Heart right ventricle (tissue), 16 donors: Measurements from ENCODE around the gene SLC25A38. TPM values are rescaled to one million over a fixed set of nuclear protein-coding genes. Genes with fewer than 3 reads are reported as not detected.
A peak's percentile ranks its signal among the peaks of the same experiment; 100 is the strongest.
"Not testable (repeated sequence)": the region's sequence is repeated elsewhere in the genome, so short reads cannot be mapped to it uniquely, and the experiment has no call there.

Experiments used
- ATAC-seq, 8 donors: fragments of 200-7000 bp; cut with Tn5 transposase; one replicate each; pipeline ENCODE4 v1.9.1; 2020; ENCODE audit warnings: mild to moderate bottlenecking in 8 of 8, moderate library complexity in 8 of 8, moderate number of reproducible peaks in 1 of 8
- DNase-seq, 2 donors: peaks; one replicate each; pipeline ENCODE4 v3.0.0-alpha.2; 2020
- H3K27ac ChIP-seq, 10 donors: fragments of 200-600 bp; sonication (generic) in 2 of 10; one replicate each; pipeline versions ENCODE4 v1.5.0 to v1.8.0; 2020 to 2022; ENCODE audit warnings: mild to moderate bottlenecking in 3 of 10
- H3K27me3 ChIP-seq, 7 donors: fragments of 200-600 bp; one replicate each; pipeline ENCODE4 v1.8.0; 2021 to 2022; ENCODE audit warnings: mild to moderate bottlenecking in 2 of 7
- H3K36me3 ChIP-seq, 9 donors: fragments of 200-600 bp; sonication (generic) in 1 of 9; one replicate each; pipeline versions ENCODE4 v1.5.0 to v1.8.0; 2020 to 2022; ENCODE audit warnings: mild to moderate bottlenecking in 2 of 9
- H3K4me1 ChIP-seq, 9 donors: fragments of 200-600 bp; sonication (generic) in 1 of 9; one replicate each; pipeline versions ENCODE4 v1.5.0 to v1.8.0; 2020 to 2022; ENCODE audit warnings: mild to moderate bottlenecking in 4 of 9
- H3K4me3 ChIP-seq, 10 donors: fragments of 200-600 bp; sonication (generic) in 2 of 10; one replicate each; pipeline versions ENCODE4 v1.5.0 to v1.8.0; 2020 to 2022; ENCODE audit warnings: mild to moderate bottlenecking in 7 of 10, moderate library complexity in 2 of 10
- H3K9me3 ChIP-seq, 11 donors: fragments of 200-600 bp in 10 of 11; sonication (generic) in 2 of 11; one replicate each; pipeline versions ENCODE4 v1.5.0 to v1.8.0; 2013 to 2022; ENCODE audit warnings: mild to moderate bottlenecking in 2 of 11, control low read depth in 1 of 11, moderate library complexity in 1 of 11
- CTCF ChIP-seq, 9 donors: fragments of 200-600 bp; sonication (generic) in 2 of 9; IDR thresholded peaks; one replicate each; pipeline versions ENCODE4 v1.5.0 to v1.8.0; 2021 to 2022; ENCODE audit warnings: antibody characterized with exemption in 9 of 9, mild to moderate bottlenecking in 5 of 9, moderate library complexity in 1 of 9
- WGBS, 2 donors: extraction: QIAGEN DNeasy Blood & Tissue Kit; methylation state at CpG; one replicate each; pipeline ENCODE4 v1.1.7; 2013; ENCODE audit warnings: inconsistent platforms in 1 of 2; 5-methylcytosine and 5-hydroxymethylcytosine counted together
- intact Hi-C, 10 donors: fragments of 100-400 bp; cut with DNase I; formaldehyde crosslinking; loops; one replicate each; pipeline versions ENCODE4 v1.11.1 to v1.14.2; 2022
- polyA plus RNA-seq, 2 donors: library from polyadenylated mRNA; stranded (reverse); fragments of 200-250 nt; gene quantifications; one replicate each; pipeline ENCODE4 v1.2.3, GENCODE V29; 2013
- total RNA-seq, 10 donors: library from RNA; stranded (reverse); fragmentation: NEBNext Ultra II Directional in 3 of 10; extraction: Animal tissue kit (Norgen Biotek cat#: 25700) in 3 of 10; gene quantifications; one replicate each; pipeline versions ENCODE4 v1.2.1 to v1.2.4, GENCODE V29; 2021 to 2023
- donor health status: Arrhythmogenic right ventricular cardiomyopathy.
- donor health status: ischemic (EF 13 %, LVEDD 7.1; RV severe dilation, severe dysfunction).
- donor health status: healthy with polysubstance abuse.
- donor health status: DM: no; HTN: yes; CAD: no.
- donor health status: DM: no; HTN: no; CAD: no.
- donor health status: ischemic (EF 25% LVEDD 6.9; RV normal size, moderate dysfunction).
- donor health status: ischemic (EF 25% LVEDD 5.7; RV mildly dilated, moderate dysfunction).
- donor health status: healthy.
- donor health status: DM: yes; HTN: yes; CAD: no.
- donor health status: Ischemic cardiomyopathy.
- donor health status: ischemic (EF 35%, LVEDD 5.7; RV mildly dilated, moderate dysfunction).
- donor health status: nonischemic (EF 11% LVEDD 7.7; RV severe dilation, severe dysfunction).
- donor health status: DM: yes; HTN: yes; CAD: no.
- donor health status: PGD.
- donor health status: ischemic (EF 29% LVEDD 5.4; RV normal size, mild dysfunction).
- donor health status: nonischemic (EF 23%, LVEDD 6.1; RV moderate dilation, normal function).

The SLC25A38 gene
- total and polyA plus RNA-seq, 12 donors, result 9.7 to 25.8 (median 19.2) TPM

GRCh38 chr3:39413691-39414420, 30.7 kb downstream of the SLC25A38 start:
- Histone ChIP-seq H3K4me3 (no peak overlapping the region), H3K36me3 (peaks cover 0 to 58% (median 45%) of the 10 kb centered on the region in 9 donors), H3K27ac (peak overlapping the region in 3 of 10 donors; percentile 7 to 33 (median 22)), H3K27me3 (no peaks in the 10 kb centered on the region), H3K9me3 (no peaks in the 10 kb centered on the region), H3K4me1 (peaks cover 2 to 32% (median 14%) of the 10 kb centered on the region in 9 donors)
- DNase-seq (no peak), ATAC-seq (peak in 3 of 8 donors; percentile 4 to 18 (median 16))
- WGBS, 2 donors, result 81 to 83% methylated on average over 6 of the region's 6 CpGs
- intact Hi-C loops, result loop anchor here in 1 of 10 donors (5.0 kb wide), 1 partner anchor 33 kb away; no protein-coding TSS in a partner anchor
- TF ChIP-seq CTCF (IDR thresholded peaks at IDR 0.05), result no peak

GRCh38 chr3:39414421-39414907, 31.3 kb downstream of the SLC25A38 start:
- H3K36me3 ChIP-seq, result peaks cover 0 to 52% (median 41%) of the 10 kb centered on the region in 9 donors
- TF ChIP-seq CTCF (IDR thresholded peaks at IDR 0.05), result no peak
- H3K27ac ChIP-seq, result peak overlapping the region in 2 of 10 donors; percentile 22 to 33
- no peaks in the 10 kb centered on the region for H3K27me3 ChIP-seq
- DNase-seq (no peak), ATAC-seq (peak in 6 of 8 donors; percentile 36 to 83 (median 55))
- no peaks in the 10 kb centered on the region for H3K9me3 ChIP-seq
- peaks cover 0 to 28% (median 12%) of the 10 kb centered on the region in 9 donors for H3K4me1 ChIP-seq
- 63 to 75% methylated on average over 2 of the region's 2 CpGs for WGBS, 2 donors
- intact Hi-C loops, result loop anchor here in 1 of 10 donors (5.0 kb wide), 1 partner anchor 33 kb away; no protein-coding TSS in a partner anchor
- H3K4me3 ChIP-seq, result no peak overlapping the region

DNA sequence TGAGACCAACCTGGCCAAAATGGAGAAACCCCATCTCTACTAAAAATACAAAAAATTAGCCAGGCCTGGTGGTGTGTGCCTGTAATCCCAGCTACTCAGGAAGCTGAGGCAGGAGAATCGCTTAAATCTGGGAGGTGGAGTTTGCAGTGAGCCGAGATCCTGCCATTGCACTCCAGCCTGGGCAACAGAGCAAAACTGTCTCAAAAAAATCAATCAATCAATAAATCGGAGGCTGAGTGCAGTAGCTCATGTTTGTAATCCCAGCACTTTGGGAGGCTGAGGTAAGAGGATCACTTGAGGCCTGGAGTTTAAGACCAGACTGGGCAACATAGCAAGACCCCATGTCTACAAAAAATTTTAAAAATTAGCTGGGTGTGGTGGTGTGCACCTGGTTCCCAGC, 32.1 kb downstream of the SLC25A38 start:
- H3K27me3 ChIP-seq, H3K27ac ChIP-seq, DNase-seq, ATAC-seq, H3K4me3 ChIP-seq, H3K9me3 ChIP-seq: not testable (repeated sequence)
- intact Hi-C loops, result loop anchor here in 7 of 10 donors (5.0 kb wide), 1 partner anchor 82 kb away; no protein-coding TSS in a partner anchor
- 93 to 95% methylated on average over 3 of the region's 3 CpGs for WGBS, 2 donors
- peaks cover 0 to 44% (median 33%) of the 10 kb centered on the region in 9 donors for H3K36me3 ChIP-seq
- peaks cover 0 to 23% (median 10%) of the 10 kb centered on the region in 9 donors for H3K4me1 ChIP-seq

DNA sequence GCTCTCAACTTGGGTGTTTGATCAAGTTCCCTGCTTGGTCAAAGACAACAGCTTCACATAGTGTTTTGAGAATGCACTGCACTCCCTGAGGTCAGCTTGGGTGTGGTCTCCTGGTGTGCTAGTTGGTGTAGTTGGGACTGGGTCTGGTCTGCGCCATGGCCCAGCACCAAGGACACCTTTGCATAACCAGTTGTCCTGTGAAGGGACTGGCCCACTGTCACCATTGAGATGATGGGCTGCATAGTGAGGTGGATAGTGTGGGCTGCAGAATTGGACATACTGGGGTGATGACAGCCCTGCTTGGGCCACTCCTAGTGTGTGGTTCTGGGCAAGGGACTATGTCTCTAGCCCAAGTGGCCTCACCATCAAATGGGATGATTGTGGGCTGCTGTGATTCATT, 32.8 kb downstream of the SLC25A38 start:
- intact Hi-C loops, result loop anchor here in 9 of 10 donors (2.0 to 5.0 kb wide), 2 partner anchors 81 to 83 kb away; no protein-coding TSS in a partner anchor
- DNase-seq (no peak), ATAC-seq (peak in 2 of 8 donors; percentile 19 to 29)
- Histone ChIP-seq H3K9me3 (no peaks in the 10 kb centered on the region), H3K36me3 (peaks cover 0 to 37% (median 30%) of the 10 kb centered on the region in 9 donors), H3K27me3 (no peaks in the 10 kb centered on the region), H3K4me1 (peaks cover 0 to 21% (median 10%) of the 10 kb centered on the region in 9 donors), H3K27ac (no peak overlapping the region), H3K4me3 (no peak overlapping the region)
- 93 to 96% methylated on average over 1 of the region's 1 CpG for WGBS, 2 donors
- TF ChIP-seq CTCF (IDR thresholded peaks at IDR 0.05), result no peak

- H3K9me3 ChIP-seq, H3K27me3 ChIP-seq, H3K4me3 ChIP-seq, ATAC-seq, DNase-seq, H3K27ac ChIP-seq: not testable (repeated sequence)
- WGBS, 2 donors, result 60 to 69% methylated on average over 3 of the region's 3 CpGs
- Histone ChIP-seq H3K36me3 (peaks cover 0 to 27% (median 20%) of the 10 kb centered on the region in 9 donors), H3K4me1 (peaks cover 0 to 18% (median 10%) of the 10 kb centered on the region in 9 donors)
- intact Hi-C loops, result loop anchor here in 9 of 10 donors (2.0 to 5.0 kb wide), 2 partner anchors 80 to 82 kb away; no protein-coding TSS in a partner anchor
These were observed 33.8 kb downstream of the SLC25A38 start for GRCh38 chr3:39416998-39417397.

GRCh38 chr3:39418556-39419225, 35.5 kb downstream of the SLC25A38 start:
- DNase-seq, H3K9me3 ChIP-seq, H3K4me3 ChIP-seq, H3K27me3 ChIP-seq, H3K27ac ChIP-seq, ATAC-seq: not testable (repeated sequence)
- WGBS, 2 donors, result 64 to 65% methylated on average over 12 to 14 of the region's 14 CpGs
- Histone ChIP-seq H3K36me3 (peaks cover 0 to 10% (median 3%) of the 10 kb centered on the region in 9 donors), H3K4me1 (peaks cover 0 to 18% (median 10%) of the 10 kb centered on the region in 9 donors)
- intact Hi-C loops, result loop anchor here in 7 of 10 donors (5.0 kb wide), 1 partner anchor 79 kb away; no protein-coding TSS in a partner anchor
